Effector memory CD4-positive, alpha-beta T cell (primary cell): ENCODE data around the gene MAP1S.

Source experiments
- DNase-seq, 3 donors: peaks; one replicate each; pipeline ENCODE4 v3.0.0-alpha.2; 2020
- H3K27ac ChIP-seq: 2 replicates; pipeline ENCODE4 v1.7.0; 2013; ENCODE audit warnings: mild to moderate bottlenecking, low read length, moderate library complexity; ENCODE audit not compliant: insufficient read depth, poor library complexity, severe bottlenecking
- H3K27me3 ChIP-seq: replicated peaks from 2 replicates; pipeline ENCODE4 v1.7.0; 2013; ENCODE audit warnings: mild to moderate bottlenecking, low read length; ENCODE audit not compliant: insufficient read depth, control insufficient read depth, poor library complexity, severe bottlenecking
- H3K36me3 ChIP-seq: 2 replicates; pipeline ENCODE4 v1.7.0; 2013; ENCODE audit warnings: mild to moderate bottlenecking, low read length, moderate library complexity; ENCODE audit not compliant: control insufficient read depth, insufficient read depth
- H3K4me1 ChIP-seq: 2 replicates; pipeline ENCODE4 v1.7.0; 2013; ENCODE audit warnings: low read length, mild to moderate bottlenecking; ENCODE audit not compliant: control insufficient read depth, insufficient read depth, poor library complexity, severe bottlenecking
- H3K4me3 ChIP-seq: 2 replicates; pipeline ENCODE4 v1.7.0; 2013; ENCODE audit warnings: low read length, low read depth, mild to moderate bottlenecking; ENCODE audit not compliant: insufficient read depth, poor library complexity, severe bottlenecking
- H3K9me3 ChIP-seq: 2 replicates; pipeline ENCODE4 v1.7.0; 2013; ENCODE audit warnings: mild to moderate bottlenecking, low read length, moderate library complexity; ENCODE audit not compliant: control insufficient read depth

The MAP1S gene

DNA sequence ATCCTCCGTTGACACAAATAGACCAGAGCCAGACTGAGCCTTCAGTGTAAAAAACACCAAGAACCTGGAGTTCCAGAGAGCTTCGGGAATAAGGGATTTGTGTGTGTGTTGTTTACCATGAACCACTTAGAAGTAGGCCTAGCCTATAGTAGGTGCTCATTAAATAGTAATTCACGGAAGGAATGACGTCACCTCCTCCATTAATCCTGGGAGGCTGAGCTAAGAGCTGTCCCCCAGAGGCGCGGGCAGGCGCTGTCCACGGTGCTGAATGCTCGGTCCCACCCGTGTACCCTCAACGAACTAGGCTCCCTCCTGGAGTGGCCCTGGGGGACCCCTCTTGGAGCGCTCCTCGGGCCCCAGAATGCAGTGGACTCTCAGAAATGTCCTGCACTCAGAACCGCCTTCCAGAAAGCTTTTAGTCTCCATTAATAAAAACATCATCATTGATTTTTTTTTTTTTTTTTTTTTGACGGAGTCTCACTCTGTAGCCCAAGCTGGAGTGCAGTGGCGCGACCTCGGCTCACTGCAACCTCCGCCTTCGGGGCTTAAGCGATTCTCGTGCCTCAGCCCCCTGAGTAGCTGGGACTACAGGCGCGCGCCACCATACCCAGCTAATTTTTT, 37.7 kb upstream of the MAP1S start:
- no peak overlapping the region for H3K4me3 ChIP-seq
- H3K4me1 ChIP-seq, result peaks cover 14% of the 10 kb centered on the region
- no peaks in the 10 kb centered on the region for H3K9me3 ChIP-seq
- no peak for DNase-seq
- peaks cover 32% of the 10 kb centered on the region for H3K27me3 ChIP-seq
- H3K36me3 ChIP-seq, result no peaks in the 10 kb centered on the region
- no peak overlapping the region for H3K27ac ChIP-seq

DNA sequence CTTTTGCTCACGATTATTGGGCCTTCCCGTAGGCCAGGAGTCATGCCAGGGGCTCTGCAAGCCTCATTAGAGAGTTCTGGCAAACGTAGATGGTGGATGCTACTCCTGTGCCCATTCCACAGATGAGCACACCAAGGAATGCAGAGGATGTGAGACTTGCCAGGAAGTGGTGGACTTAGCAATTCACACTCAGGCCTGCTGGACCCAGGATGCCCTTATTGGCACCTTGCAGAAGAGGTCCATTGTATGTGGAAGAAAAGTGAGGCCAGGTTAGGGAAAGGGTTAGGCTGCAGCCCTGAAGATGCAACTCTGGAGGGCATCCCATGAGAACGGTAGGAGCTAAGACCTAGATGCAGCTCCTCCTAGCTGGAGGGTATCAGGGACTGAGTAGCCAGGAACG, 37.0 kb upstream of the MAP1S start:
- H3K9me3 ChIP-seq, result no peaks in the 10 kb centered on the region
- no peaks in the 10 kb centered on the region for H3K36me3 ChIP-seq
- H3K27me3 ChIP-seq, result peaks cover 38% of the 10 kb centered on the region
- no peak overlapping the region for H3K4me3 ChIP-seq
- peaks cover 18% of the 10 kb centered on the region for H3K4me1 ChIP-seq
- no peak overlapping the region for H3K27ac ChIP-seq
- no peak for DNase-seq

DNA sequence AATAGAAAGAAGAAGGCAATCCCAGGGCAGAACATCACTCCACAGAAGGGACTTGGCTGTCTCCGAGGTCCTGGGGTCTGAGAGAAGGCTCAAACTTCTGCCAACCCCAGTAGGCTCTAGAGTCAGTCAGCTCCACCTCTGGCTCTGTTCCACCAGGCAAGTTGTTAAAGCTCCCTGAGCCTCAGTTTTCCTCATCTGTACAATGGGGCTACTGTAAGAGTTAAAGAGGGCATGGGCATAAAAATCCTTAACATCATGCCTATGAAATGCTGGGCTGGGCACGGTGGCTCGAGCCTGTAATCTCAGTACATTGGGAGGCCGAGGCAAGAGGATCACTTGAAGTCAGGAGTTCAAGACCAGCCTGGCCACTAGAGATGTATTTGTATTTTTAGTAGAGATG, 36.2 kb upstream of the MAP1S start:
- H3K27ac ChIP-seq, result no peak overlapping the region
- DNase-seq, result no peak
- no peaks in the 10 kb centered on the region for H3K9me3 ChIP-seq
- H3K27me3 ChIP-seq, result peaks cover 46% of the 10 kb centered on the region
- peaks cover 23% of the 10 kb centered on the region for H3K4me1 ChIP-seq
- H3K4me3 ChIP-seq, result no peak overlapping the region
- no peaks in the 10 kb centered on the region for H3K36me3 ChIP-seq

DNA sequence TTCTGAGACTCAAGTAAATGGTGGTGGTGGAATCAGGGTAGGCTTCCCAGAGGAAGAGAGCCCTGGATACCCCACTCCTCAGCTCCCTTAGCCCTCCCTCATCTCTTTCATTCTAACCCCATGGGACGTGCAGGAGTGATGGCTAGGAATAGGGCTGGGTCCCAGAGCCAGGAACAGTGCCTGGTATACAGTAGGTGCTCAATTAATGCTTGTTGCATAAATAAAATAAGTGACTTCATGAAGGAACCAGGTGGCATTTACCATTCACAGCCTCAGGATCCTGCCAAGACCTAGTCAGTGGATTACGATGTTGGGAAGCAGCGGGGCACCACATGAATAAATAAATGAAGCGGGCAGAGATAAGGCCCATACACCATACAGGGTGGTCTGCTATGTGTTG, 35.0 kb upstream of the MAP1S start:
- Histone ChIP-seq H3K4me3 (no peak overlapping the region), H3K9me3 (no peaks in the 10 kb centered on the region), H3K27me3 (peaks cover 47% of the 10 kb centered on the region), H3K4me1 (peaks cover 24% of the 10 kb centered on the region), H3K27ac (no peak overlapping the region), H3K36me3 (no peaks in the 10 kb centered on the region)
- DNase-seq, result no peak

DNA sequence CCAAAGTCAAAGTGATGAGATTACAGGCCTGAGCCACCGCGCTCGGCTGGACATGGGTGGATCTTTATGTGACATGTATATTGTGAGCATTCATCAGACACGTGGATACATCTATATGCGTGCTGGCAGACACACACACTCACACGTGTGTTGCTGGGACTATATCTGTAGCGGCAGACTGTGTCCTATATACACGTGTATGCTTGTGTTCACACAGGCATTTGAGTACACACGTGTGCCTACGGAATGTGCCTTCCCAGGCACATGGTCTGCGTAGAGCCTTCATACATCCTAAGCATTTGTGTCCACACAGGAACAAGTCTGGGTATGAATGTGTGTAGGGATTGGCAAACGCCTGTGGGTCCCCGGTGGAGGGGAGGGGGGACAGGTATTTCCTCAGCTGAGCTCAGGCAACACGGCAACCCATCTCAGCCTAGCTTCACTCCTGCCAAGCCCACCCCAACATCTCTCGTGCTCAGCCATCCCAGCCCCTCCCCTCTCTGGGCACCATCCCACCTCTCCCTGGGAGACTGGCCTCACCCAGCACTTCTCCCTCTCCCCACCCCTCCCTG, 33.7 kb upstream of the MAP1S start:
- Histone ChIP-seq H3K36me3 (no peaks in the 10 kb centered on the region), H3K4me1 (peaks cover 15% of the 10 kb centered on the region), H3K27me3 (peaks cover 38% of the 10 kb centered on the region), H3K9me3 (no peaks in the 10 kb centered on the region), H3K4me3 (no peak overlapping the region), H3K27ac (no peak overlapping the region)
- DNase-seq, result no peak

DNA sequence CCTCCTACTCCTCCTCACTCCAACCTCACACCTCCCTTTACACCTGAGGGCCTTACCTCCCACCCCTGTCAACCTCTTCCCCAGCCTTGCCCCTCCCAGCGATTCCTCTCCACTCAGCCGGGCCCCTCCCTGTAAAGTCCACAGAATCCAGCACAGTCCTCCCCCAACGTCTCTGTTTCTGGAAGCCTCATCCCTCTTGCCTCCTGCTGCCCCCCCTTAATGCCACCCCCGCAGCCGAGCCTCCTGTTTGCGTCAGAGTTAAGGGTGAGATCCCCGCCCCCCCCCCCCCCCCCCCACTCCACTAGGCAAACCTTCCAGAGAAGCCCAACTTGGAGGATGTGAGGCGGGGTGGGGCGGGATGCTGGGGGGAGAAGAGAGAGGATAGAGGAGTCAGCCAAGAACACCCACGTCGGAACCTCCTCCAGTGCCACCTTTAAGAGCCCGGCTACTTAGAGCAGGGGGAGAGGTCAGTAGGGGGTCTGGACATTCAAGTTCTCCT, 33.2 kb upstream of the MAP1S start:
- Histone ChIP-seq H3K9me3 (no peaks in the 10 kb centered on the region), H3K27ac (no peak overlapping the region), H3K27me3 (peaks cover 35% of the 10 kb centered on the region), H3K4me3 (no peak overlapping the region), H3K36me3 (no peaks in the 10 kb centered on the region), H3K4me1 (peaks cover 13% of the 10 kb centered on the region)
- DNase-seq, result no peak

DNA sequence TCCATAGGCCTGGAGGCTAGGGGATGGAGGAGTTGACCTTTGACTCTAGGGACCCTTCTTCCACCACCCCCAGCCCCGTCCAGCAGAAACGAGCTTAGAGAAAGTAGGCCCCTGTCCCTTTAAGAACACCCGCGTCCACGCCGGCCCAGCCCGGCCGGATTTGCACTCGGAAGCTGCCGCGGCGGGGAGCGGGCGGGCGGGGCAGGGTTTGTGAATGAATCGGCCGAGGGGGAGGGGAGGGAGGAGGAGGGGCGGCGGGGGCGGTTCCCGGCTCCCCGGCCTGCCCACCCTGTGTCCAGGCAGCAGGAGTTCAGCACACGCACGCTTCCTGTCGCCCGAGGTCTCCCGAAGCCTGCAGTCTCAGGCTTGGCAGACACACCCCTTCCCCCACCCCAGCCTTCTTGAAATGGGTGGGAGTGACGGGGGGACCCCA, 32.7 kb upstream of the MAP1S start:
- DNase-seq, result no peak
- H3K27ac ChIP-seq, result no peak overlapping the region
- peaks cover 13% of the 10 kb centered on the region for H3K4me1 ChIP-seq
- no peak overlapping the region for H3K4me3 ChIP-seq
- H3K9me3 ChIP-seq, result no peaks in the 10 kb centered on the region
- H3K27me3 ChIP-seq, result peaks cover 29% of the 10 kb centered on the region
- H3K36me3 ChIP-seq, result no peaks in the 10 kb centered on the region

DNA sequence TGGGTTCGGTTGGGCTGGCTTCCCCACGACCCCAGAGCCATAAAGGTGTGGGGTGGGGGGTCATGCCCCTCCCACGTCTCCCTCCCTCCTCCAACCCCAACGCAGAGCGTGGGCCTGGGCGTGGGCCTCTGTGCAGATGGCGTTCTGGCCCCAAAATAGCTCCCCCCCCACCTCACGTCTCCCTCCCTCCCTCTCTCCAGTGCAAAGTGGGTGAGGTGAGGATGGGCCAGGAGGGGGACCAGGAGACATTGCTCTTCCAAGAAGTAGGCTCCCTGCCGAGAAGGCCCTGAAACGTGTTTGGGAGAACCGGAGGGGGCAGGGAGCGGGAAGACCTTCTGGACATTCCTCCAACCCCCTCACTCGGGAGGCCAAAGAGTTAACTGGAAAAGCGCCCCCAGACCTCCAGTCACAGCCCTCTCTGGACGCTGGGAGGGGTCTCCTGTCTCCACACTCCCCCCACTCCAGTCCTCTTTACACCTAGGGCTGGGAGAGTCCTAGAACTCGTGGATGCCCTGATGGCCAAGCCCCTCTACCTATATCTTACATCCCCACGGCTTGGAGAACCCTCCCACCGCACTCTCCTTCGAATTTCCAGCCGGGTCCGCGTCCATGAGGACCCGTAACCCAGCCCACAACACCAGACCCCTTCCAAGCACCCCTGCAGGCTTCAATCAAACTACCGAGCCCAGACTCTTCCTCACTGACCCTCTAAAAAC, 32.0 kb upstream of the MAP1S start:
- DNase-seq, result no peak
- Histone ChIP-seq H3K4me3 (no peak overlapping the region), H3K27me3 (peaks cover 28% of the 10 kb centered on the region), H3K9me3 (no peaks in the 10 kb centered on the region), H3K4me1 (peaks cover 13% of the 10 kb centered on the region), H3K36me3 (no peaks in the 10 kb centered on the region), H3K27ac (no peak overlapping the region)

DNA sequence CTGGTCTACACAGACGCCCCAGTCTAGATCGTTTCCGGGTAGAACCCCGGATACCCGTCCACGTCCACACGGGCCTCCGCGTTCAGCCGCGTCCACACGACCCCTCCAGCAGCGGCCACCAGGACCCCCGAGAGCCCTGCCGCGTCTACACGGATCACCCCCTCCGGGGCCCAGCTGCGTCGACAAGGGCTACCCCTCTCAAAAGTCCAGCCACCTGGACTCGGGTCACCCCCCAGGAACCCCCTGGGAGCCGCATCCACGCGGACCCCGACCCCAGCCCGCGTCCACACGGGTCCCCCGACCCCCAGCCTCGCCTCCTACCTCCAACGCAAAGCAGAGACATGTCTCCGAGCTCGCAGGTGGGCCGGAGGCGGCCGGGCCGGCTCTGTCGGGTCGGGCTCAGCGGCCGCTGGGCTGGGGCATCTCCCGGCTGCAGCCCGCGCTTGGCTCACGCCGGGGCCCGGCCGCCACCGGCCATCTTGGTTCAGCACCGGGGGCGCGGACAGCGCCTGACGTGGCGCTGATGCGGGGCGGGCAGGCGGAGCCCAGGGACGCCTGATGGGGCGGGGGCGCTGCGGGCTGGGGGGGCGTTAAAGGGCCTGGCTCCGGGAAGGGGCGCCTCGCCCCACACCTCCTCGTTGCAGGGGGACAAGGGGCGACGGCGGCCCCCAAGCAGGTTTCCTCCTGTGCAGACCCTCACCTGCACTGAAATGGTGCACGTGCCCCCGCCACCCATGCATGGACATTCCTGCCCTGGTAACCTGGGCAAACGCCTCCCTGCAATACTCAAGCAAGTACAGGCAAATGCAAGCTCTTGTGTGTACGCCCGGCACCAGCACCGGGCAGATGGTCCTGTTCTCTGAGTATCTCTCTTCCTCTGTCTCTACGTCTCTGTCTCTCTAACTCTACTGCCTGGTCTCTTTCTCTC, 31.2 kb upstream of the MAP1S start, which contains the start of gene UNC13A:
Gene UNC13A, minus strand, starts transcription at position 498 of the 928 bp plus-strand sequence. Its CDS starts 155 bp downstream, at position 343.
- Histone ChIP-seq H3K4me3 (no peak within 1 kb of the TSS), H3K27ac (no peak within 1 kb of the TSS), H3K4me1 (peaks cover 13% of the 10 kb centered on the region), H3K9me3 (no peaks in the 10 kb centered on the region), H3K36me3 (no peaks in the 10 kb centered on the region), H3K27me3 (peaks cover 28% of the 10 kb centered on the region)
- peak in 1 of 3 donors; percentile 9 for DNase-seq
